LNCAP (cell line): ENCODE measurements around the gene FHIT.

ENCODE experiments used
- CTCF ChIP-seq: fragments of 450-650 bp; IDR thresholded peaks from 2 replicates; pipeline ENCODE4 v1.5.1; 2017; ENCODE audit warnings: mild to moderate bottlenecking

FHIT gene

GRCh38 chr3:59798372-59799086 is 1452.7 kb downstream of the FHIT start:
- TF ChIP-seq CTCF: no peak

- no peak for TF ChIP-seq CTCF
Observed at GRCh38 chr3:59797533-59797932, 1453.7 kb downstream of the FHIT start.

GRCh38 chr3:59796456-59796855 is 1454.8 kb downstream of the FHIT start:
- no peak for TF ChIP-seq CTCF

- TF ChIP-seq CTCF: no peak
Observed at GRCh38 chr3:59795756-59796155, 1455.5 kb downstream of the FHIT start.

- TF ChIP-seq CTCF: no peak
Observed at GRCh38 chr3:59793976-59794375, 1457.3 kb downstream of the FHIT start.

GRCh38 chr3:59791774-59792308 is 1459.4 kb downstream of the FHIT start:
- TF ChIP-seq CTCF: no peak

GRCh38 chr3:59790241-59790640 is 1461.0 kb downstream of the FHIT start:
- no peak for TF ChIP-seq CTCF
